ENCODE results near the gene TBRG4.

The TBRG4 gene

DNA sequence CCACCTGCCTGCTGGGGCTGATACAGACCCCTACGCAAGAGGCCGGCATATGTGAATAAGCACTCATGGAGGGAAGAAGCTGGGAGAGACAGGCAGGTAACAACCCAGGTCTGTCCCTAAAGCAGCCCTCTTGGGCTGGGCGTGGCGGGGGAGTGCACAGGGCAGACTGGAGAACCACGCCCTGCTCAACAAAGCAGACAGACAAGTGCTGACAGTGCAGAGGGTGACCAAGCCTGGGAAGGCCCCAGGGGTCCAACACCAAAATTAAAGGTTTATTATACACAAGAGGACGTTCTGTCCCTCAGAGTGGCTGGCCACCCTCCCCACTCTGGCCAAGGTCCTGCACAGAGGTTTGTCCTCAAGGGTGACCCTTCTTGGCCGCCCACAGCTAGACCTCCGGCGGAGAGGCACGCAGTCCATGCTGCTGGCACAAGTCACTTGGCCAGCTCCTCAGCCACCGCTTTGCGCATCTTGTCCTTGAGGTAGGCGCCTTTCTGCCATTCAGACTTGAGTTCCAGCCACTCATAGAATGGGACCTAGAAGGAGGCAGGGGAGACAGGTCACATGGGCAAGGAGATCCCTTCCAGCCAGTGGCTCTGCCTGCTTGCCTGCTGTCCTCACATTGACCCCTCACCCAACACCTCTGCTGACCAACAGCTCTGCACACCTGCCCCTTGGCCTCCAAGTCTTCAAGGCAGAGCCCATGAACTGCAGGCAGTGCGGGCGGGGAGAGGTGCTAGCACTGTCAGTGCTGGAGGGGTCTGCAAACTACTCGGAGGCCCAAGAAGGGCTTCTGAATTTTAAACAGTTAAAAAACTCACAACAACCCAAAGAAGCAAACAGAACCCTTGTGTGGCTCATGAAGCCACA, 11.4 kb downstream of the TBRG4 start:
- ATAC-seq, result no peak; the same call in 2 of the 3 replicates
- TF ChIP-seq ZC3H10 (CRISPR knock-in tag; IDR thresholded peaks at IDR 0.05) (no peak), PPARA (CRISPR knock-in tag; IDR thresholded peaks at IDR 0.05; ENCODE audit: borderline replicate concordance) (no peak), SNAI2 (CRISPR knock-in tag; IDR thresholded peaks at IDR 0.05) (no peak), ZNF565 (CRISPR knock-in tag; conservative IDR thresholded peaks at IDR 0.05; ENCODE audit: low read depth) (no peak), ZNF70 (CRISPR knock-in tag; IDR thresholded peaks at IDR 0.05) (no peak), TCF4 (CRISPR knock-in tag; IDR thresholded peaks at IDR 0.05; ENCODE audit: borderline replicate concordance) (no peak), RARB (CRISPR knock-in tag; IDR thresholded peaks at IDR 0.05) (no peak), ARNTL (CRISPR knock-in tag; IDR thresholded peaks at IDR 0.05; ENCODE audit: borderline replicate concordance, low read depth) (no peak), ISL1 (CRISPR knock-in tag; IDR thresholded peaks at IDR 0.05) (no peak), ZFP30 (CRISPR knock-in tag; IDR thresholded peaks at IDR 0.05) (no peak), ZNF8 (CRISPR knock-in tag; IDR thresholded peaks at IDR 0.05) (no peak), BACH2 (CRISPR knock-in tag; IDR thresholded peaks at IDR 0.05; ENCODE audit: borderline replicate concordance) (no peak), ZFP3 (CRISPR knock-in tag; IDR thresholded peaks at IDR 0.05) (no peak), CSDC2 (CRISPR knock-in tag; IDR thresholded peaks at IDR 0.05) (no peak), TOX (CRISPR knock-in tag; IDR thresholded peaks at IDR 0.05; ENCODE audit: borderline replicate concordance) (no peak)
- TF ChIP-seq, protein P1, sequence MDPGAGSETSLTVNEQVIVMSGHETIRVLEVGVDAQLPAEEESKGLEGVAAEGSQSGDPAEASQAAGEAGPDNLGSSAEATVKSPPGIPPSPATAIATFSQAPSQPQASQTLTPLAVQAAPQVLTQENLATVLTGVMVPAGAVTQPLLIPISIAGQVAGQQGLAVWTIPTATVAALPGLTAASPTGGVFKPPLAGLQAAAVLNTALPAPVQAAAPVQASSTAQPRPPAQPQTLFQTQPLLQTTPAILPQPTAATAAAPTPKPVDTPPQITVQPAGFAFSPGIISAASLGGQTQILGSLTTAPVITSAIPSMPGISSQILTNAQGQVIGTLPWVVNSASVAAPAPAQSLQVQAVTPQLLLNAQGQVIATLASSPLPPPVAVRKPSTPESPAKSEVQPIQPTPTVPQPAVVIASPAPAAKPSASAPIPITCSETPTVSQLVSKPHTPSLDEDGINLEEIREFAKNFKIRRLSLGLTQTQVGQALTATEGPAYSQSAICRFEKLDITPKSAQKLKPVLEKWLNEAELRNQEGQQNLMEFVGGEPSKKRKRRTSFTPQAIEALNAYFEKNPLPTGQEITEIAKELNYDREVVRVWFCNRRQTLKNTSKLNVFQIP (CRISPR knock-in tag; IDR thresholded peaks at IDR 0.05; ENCODE audit: borderline replicate concordance, low read depth), result no peak
- TF ChIP-seq, protein P2, sequence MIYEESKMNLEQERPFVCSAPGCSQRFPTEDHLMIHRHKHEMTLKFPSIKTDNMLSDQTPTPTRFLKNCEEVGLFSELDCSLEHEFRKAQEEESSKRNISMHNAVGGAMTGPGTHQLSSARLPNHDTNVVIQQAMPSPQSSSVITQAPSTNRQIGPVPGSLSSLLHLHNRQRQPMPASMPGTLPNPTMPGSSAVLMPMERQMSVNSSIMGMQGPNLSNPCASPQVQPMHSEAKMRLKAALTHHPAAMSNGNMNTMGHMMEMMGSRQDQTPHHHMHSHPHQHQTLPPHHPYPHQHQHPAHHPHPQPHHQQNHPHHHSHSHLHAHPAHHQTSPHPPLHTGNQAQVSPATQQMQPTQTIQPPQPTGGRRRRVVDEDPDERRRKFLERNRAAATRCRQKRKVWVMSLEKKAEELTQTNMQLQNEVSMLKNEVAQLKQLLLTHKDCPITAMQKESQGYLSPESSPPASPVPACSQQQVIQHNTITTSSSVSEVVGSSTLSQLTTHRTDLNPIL (CRISPR knock-in tag; IDR thresholded peaks at IDR 0.05; ENCODE audit: low read depth), result no peak
- TF ChIP-seq, protein P3, sequence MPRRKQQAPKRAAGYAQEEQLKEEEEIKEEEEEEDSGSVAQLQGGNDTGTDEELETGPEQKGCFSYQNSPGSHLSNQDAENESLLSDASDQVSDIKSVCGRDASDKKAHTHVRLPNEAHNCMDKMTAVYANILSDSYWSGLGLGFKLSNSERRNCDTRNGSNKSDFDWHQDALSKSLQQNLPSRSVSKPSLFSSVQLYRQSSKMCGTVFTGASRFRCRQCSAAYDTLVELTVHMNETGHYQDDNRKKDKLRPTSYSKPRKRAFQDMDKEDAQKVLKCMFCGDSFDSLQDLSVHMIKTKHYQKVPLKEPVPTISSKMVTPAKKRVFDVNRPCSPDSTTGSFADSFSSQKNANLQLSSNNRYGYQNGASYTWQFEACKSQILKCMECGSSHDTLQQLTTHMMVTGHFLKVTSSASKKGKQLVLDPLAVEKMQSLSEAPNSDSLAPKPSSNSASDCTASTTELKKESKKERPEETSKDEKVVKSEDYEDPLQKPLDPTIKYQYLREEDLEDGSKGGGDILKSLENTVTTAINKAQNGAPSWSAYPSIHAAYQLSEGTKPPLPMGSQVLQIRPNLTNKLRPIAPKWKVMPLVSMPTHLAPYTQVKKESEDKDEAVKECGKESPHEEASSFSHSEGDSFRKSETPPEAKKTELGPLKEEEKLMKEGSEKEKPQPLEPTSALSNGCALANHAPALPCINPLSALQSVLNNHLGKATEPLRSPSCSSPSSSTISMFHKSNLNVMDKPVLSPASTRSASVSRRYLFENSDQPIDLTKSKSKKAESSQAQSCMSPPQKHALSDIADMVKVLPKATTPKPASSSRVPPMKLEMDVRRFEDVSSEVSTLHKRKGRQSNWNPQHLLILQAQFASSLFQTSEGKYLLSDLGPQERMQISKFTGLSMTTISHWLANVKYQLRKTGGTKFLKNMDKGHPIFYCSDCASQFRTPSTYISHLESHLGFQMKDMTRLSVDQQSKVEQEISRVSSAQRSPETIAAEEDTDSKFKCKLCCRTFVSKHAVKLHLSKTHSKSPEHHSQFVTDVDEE (CRISPR knock-in tag; IDR thresholded peaks at IDR 0.05), result no peak

DNA sequence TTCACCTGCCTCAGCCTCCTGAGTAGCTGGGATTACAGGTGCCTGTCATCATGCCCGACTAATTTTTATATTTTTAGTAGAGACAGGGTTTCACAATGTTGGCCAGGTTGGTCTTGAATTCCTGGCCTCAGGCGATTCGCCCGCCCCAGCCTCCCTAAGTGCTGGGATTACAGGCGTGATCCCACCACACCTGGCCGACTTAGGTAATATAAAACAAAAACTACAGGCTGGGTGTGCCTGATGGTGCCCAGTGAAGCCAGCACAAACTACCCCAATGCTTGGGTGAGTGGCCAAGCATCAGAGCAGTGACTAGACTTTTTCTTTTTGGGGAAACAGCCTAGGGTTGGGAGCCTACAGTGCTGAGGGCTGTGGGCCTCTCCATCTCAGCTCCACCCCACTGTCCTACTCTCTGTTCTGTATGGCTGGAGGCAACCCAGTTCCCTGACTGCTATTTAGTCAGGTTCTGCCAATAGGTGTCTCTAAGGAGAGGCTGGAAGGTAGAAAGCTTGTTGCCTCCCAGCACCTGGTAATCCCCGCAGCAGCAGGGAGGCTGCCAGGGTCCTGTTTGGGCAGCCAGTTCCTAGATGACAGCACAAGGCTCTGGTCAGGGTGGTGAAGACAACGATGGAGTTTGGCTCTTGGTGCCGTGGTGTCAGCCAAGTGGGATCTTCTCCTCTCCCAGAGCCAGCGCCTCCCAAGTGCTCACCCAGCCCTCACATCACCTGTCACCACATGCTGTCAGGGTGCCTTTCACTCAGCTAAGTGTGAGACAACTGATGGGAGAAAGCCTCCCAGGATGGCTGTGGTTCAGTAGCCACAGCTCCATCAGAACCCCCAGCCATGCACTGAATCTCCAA, 12.3 kb downstream of the TBRG4 start:
- TF ChIP-seq TOX (CRISPR knock-in tag; IDR thresholded peaks at IDR 0.05; ENCODE audit: borderline replicate concordance) (no peak), ZFP30 (CRISPR knock-in tag; IDR thresholded peaks at IDR 0.05) (no peak), CSDC2 (CRISPR knock-in tag; IDR thresholded peaks at IDR 0.05) (no peak)
- TF ChIP-seq, protein P2 (CRISPR knock-in tag; IDR thresholded peaks at IDR 0.05; ENCODE audit: low read depth), result no peak
- peak; percentile 22 for ATAC-seq

DNA sequence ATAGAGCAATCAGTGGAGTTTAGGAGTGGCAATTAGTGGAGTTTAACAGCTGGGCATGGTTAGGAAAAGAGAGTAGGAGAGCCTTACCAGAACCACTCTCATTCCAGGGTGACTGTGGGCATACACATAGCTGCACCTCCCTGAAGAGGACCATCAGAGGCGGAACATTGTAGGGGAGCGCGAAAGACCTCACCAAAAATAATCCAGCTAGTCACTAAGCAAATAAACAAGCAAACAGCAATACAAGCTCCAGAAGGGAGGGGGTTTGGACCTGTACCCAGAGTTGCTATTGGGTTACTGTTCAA, 18.6 kb downstream of the TBRG4 start:
- ATAC-seq, result no peak
- no peak for TF ChIP-seq ZC3H10 (CRISPR knock-in tag; IDR thresholded peaks at IDR 0.05)
- no peak for TF ChIP-seq TOX (CRISPR knock-in tag; IDR thresholded peaks at IDR 0.05; ENCODE audit: borderline replicate concordance)
- TF ChIP-seq, protein P3 (CRISPR knock-in tag; IDR thresholded peaks at IDR 0.05), result no peak
- TF ChIP-seq CSDC2 (CRISPR knock-in tag; IDR thresholded peaks at IDR 0.05), result no peak
- TF ChIP-seq PPARA (CRISPR knock-in tag; IDR thresholded peaks at IDR 0.05; ENCODE audit: borderline replicate concordance), result no peak
- TF ChIP-seq ZNF8 (CRISPR knock-in tag; IDR thresholded peaks at IDR 0.05), result no peak
